Suprapubic skin (tissue), 4 donors: Measurements from ENCODE around the gene ID2. TPM values are rescaled to one million over a fixed set of nuclear protein-coding genes. Genes with fewer than 3 reads are reported as not detected.

Experiments
- DNase-seq, 2 donors: peaks; one replicate each; pipeline ENCODE4 v3.0.0-alpha.2; 2019; ENCODE audit warnings: low spot score in 2 of 2
- H3K27ac ChIP-seq: fragments of 200-600 bp; sonication (generic); one replicate; pipeline ENCODE4 v1.5.1; 2019
- H3K27me3 ChIP-seq: fragments of 200-600 bp; sonication (generic); one replicate; pipeline ENCODE4 v1.5.1; 2019
- H3K36me3 ChIP-seq: fragments of 200-600 bp; sonication (generic); one replicate; pipeline ENCODE4 v1.5.1; 2019
- H3K4me1 ChIP-seq: fragments of 200-600 bp; sonication (generic); one replicate; pipeline ENCODE4 v1.5.1; 2019
- H3K4me3 ChIP-seq: fragments of 200-600 bp; sonication (generic); one replicate; pipeline ENCODE4 v1.5.1; 2019; ENCODE audit warnings: mild to moderate bottlenecking
- H3K9me3 ChIP-seq: fragments of 200-600 bp; sonication (generic); one replicate; pipeline ENCODE4 v1.5.1; 2019
- CTCF ChIP-seq, 2 donors: fragments of 200-600 bp in 1 of 2; fragments of 450-650 bp in 1 of 2; sonication (generic) in 1 of 2; IDR thresholded peaks; one replicate each; pipeline ENCODE4 v1.5.1; 2016 to 2019; ENCODE audit warnings: antibody characterized with exemption in 2 of 2, mild to moderate bottlenecking in 1 of 2, moderate library complexity in 1 of 2
- EP300 ChIP-seq: sonication (generic); formaldehyde crosslinking; IDR thresholded peaks from one replicate; pipeline ENCODE4 v1.6.1; 2017; ENCODE audit warnings: antibody characterized with exemption
- POLR2A ChIP-seq, 2 donors: fragments of 450-650 bp; IDR thresholded peaks; one replicate each; pipeline ENCODE4 v1.6.1; 2017; ENCODE audit warnings: antibody characterized with exemption in 2 of 2, mild to moderate bottlenecking in 2 of 2, moderate library complexity in 2 of 2
- POLR2AphosphoS5 ChIP-seq, 3 donors: sonication (generic); formaldehyde crosslinking; IDR thresholded peaks; one replicate each; pipeline ENCODE4 v1.6.1; 2017; ENCODE audit warnings: antibody characterized with exemption in 3 of 3
- WGBS: methylation state at CpG from one replicate; pipeline ENCODE4 v1.1.5; 2018; 5-methylcytosine and 5-hydroxymethylcytosine counted together
- total RNA-seq, 4 donors: library from RNA; depleted of rRNA; stranded (reverse); fragments of >200 nt; gene quantifications; one replicate each; pipeline ENCODE4 v1.1.0, GENCODE V29; 2016

ID2 gene
- total RNA-seq, 4 donors from 2014 or later = 179 to 249 (median 211) TPM

- H3K4me3 ChIP-seq = peak overlapping the region; percentile 77
- peak; percentile 83 to 86 for DNase-seq
- H3K27me3 ChIP-seq = no peaks in the 10 kb centered on the region
- no peaks in the 10 kb centered on the region for H3K36me3 ChIP-seq
- WGBS = 2% methylated on average over 30 of the region's 30 CpGs
- peak overlapping the region; percentile 96 for H3K27ac ChIP-seq
- TF ChIP-seq POLR2AphosphoS5 (IDR thresholded peaks at IDR 0.05) (no peak), POLR2A (IDR thresholded peaks at IDR 0.05) (peak in 1 of 2 donors; percentile 17), EP300 (no peak), CTCF (IDR thresholded peaks at IDR 0.05) (no peak)
- no peaks in the 10 kb centered on the region for H3K9me3 ChIP-seq
- peaks cover 64% of the 10 kb centered on the region for H3K4me1 ChIP-seq
Measured at GRCh38 chr2:8680822-8681760, 765 bp upstream of the ID2 start.

DNA sequence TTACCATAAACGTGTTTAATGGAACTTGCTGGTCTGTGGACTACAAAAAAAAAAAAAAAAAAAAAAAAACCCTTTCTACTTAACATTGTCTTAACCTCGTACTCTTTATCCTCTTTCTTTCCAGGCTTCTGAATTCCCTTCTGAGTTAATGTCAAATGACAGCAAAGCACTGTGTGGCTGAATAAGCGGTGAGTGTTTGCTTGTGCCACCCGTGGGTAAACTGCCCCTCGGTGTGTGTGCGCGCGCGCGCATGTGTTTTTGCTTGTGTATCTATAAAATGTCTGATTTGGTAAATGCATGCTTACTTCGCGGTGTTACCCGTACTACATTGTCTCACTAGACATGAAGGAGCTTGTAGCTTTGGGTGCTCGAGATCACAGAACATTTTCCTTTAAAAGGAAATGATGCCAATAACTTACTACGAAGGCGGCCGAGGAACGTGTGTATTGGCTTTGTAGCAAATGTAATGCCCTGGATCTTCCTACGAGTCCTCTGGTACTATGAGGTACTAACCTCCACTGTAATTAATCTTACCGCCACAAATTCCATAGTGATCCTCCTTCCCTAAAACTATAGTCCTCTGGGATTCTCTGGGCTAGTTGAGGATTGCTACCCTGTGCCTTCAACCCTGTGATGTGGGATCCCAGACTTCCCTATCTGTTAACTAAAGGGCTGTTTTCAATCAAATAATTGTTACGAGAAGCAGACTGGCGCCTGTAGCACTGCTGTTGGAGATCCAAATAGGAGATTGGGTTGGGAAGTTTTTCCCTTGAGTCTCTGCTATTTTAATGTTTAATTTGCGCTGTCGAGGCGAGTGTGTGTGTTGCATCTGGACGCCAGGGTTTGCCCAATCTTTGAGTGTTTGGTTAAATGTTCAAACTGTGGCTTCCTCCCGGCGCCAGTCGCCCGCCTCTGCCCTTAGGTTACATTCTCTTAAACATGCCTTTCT lies 1.1 kb downstream of the ID2 start:
- H3K4me1 ChIP-seq = peaks cover 47% of the 10 kb centered on the region

DNA sequence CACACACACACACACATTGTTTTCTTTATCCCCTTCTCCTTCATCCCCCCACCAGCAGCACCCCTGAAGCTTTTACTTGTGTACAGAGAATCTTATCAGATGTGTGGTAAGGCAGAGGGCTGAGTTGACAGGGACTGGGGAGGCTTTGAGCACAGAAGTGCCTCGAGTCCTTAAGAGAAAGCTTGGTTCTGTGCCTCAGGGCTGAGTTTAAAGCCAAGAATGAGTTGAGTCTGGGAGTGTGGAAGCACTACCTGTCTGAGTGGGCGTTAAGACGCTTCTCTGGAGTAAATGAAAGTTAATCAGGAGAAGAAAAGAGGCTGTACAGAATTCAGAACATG lies 2.7 kb downstream of the ID2 start:
- TF ChIP-seq EP300 (no peak), CTCF (IDR thresholded peaks at IDR 0.05) (no peak), POLR2A (IDR thresholded peaks at IDR 0.05) (no peak), POLR2AphosphoS5 (IDR thresholded peaks at IDR 0.05) (no peak)
- no peaks in the 10 kb centered on the region for H3K27me3 ChIP-seq
- WGBS = 7% methylated on average over 3 of the region's 3 CpGs
- H3K9me3 ChIP-seq = no peaks in the 10 kb centered on the region
- no peak for DNase-seq
- peak overlapping the region; percentile 77 for H3K4me3 ChIP-seq
- peak overlapping the region; percentile 74 for H3K27ac ChIP-seq
- no peaks in the 10 kb centered on the region for H3K36me3 ChIP-seq
- H3K4me1 ChIP-seq = peaks cover 38% of the 10 kb centered on the region

More for the DNA sequence above, 1.1 kb downstream of the ID2 start:
- Histone ChIP-seq H3K27me3 (no peaks in the 10 kb centered on the region), H3K4me3 (peak overlapping the region; percentile 77), H3K36me3 (no peaks in the 10 kb centered on the region), H3K9me3 (no peaks in the 10 kb centered on the region), H3K27ac (peak overlapping the region; percentile 83)
- WGBS = under 1% methylated on average over 30 of the region's 30 CpGs
- TF ChIP-seq EP300 (no peak), POLR2A (IDR thresholded peaks at IDR 0.05) (no peak), POLR2AphosphoS5 (IDR thresholded peaks at IDR 0.05) (no peak), CTCF (IDR thresholded peaks at IDR 0.05) (no peak)
- DNase-seq = no peak

DNA sequence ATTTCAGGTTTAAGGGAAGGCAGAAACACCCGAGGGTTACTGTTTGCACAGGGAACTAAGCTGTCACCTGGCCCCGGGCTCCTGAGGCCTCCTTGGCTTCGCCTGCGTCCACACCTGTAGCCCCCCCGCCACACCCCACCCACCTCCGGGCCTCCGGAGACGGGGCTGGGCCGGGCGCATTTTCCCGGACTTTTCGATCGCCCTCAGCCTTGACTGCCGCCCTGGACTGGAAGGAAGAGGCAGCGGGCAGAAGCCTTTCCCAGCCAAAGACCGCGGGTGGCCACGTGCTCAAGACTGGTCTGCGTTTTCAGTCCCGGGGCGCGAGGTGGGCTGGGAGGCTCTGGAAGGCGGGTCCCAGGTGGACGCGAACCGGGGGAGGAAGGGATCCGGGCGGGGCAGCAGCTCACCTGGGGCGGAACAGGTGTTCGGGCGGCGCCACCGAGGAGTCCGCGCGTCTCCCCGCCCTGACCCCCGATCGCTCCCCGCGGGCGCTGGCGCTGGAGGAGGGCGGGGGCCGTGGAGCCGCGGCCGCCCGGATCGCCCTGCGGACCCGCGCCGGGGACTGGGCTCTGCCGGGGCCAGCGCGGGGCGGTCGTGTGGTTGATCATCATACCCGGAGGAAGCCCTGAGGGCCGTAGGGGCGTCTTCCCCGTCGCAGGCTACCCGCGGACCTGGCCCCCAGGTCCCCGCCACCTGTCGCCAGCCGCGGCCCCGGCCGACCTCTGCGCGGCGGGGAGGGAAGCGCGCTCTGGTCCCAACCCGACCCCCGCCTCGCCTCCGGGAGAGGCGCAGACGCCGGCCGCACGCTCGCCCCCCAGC lies 3.2 kb downstream of the ID2 start:
- Histone ChIP-seq H3K27me3 (no peaks in the 10 kb centered on the region), H3K4me1 (peaks cover 32% of the 10 kb centered on the region), H3K9me3 (no peaks in the 10 kb centered on the region), H3K4me3 (peak overlapping the region; percentile 77), H3K27ac (peak overlapping the region; percentile 74), H3K36me3 (no peaks in the 10 kb centered on the region)
- 7% methylated on average over 4 of the region's 87 CpGs for WGBS
- peak; percentile 85 to 88 for DNase-seq
- no peak for TF ChIP-seq POLR2AphosphoS5 (IDR thresholded peaks at IDR 0.05)
- no peak for TF ChIP-seq CTCF (IDR thresholded peaks at IDR 0.05)
- no peak for TF ChIP-seq POLR2A (IDR thresholded peaks at IDR 0.05)
- no peak for TF ChIP-seq EP300
